Nephron (organoid): Measurements from ENCODE around the gene SLC9A9.

Source experiments
- H3K27ac Mint-ChIP-seq, 3 experiments: 2 replicates each; pipeline ENCODE4 v1.8.0; 2020; ENCODE audit warnings: mixed read lengths in 3 of 3, mild to moderate bottlenecking in 2 of 3, moderate library complexity in 1 of 3
- H3K27me3 Mint-ChIP-seq: 2 replicates; pipeline ENCODE4 v1.8.0; 2021; ENCODE audit warnings: low read depth, mild to moderate bottlenecking, moderate library complexity, mixed read lengths
- H3K36me3 Mint-ChIP-seq: 2 replicates; pipeline ENCODE4 v1.8.0; 2020; ENCODE audit warnings: low read depth, mixed read lengths
- H3K4me1 Mint-ChIP-seq: 2 replicates; pipeline ENCODE4 v1.8.0; 2020; ENCODE audit warnings: mixed read lengths
- H3K4me3 Mint-ChIP-seq, 3 experiments: 2 replicates each; pipeline ENCODE4 v1.8.0; 2020; ENCODE audit warnings: mild to moderate bottlenecking in 3 of 3, mixed read lengths in 3 of 3, moderate library complexity in 2 of 3
- H3K9me3 Mint-ChIP-seq: 2 replicates; pipeline ENCODE4 v1.8.0; 2020; ENCODE audit warnings: mixed read lengths
- CTCF ChIP-seq, 3 experiments: fragments of 200-600 bp; sonication (generic); IDR thresholded peaks; one replicate each; pipeline ENCODE4 v1.5.0; 2021; ENCODE audit warnings: antibody characterized with exemption in 3 of 3; ENCODE audit not compliant: unreplicated experiment in 3 of 3

The SLC9A9 gene

DNA sequence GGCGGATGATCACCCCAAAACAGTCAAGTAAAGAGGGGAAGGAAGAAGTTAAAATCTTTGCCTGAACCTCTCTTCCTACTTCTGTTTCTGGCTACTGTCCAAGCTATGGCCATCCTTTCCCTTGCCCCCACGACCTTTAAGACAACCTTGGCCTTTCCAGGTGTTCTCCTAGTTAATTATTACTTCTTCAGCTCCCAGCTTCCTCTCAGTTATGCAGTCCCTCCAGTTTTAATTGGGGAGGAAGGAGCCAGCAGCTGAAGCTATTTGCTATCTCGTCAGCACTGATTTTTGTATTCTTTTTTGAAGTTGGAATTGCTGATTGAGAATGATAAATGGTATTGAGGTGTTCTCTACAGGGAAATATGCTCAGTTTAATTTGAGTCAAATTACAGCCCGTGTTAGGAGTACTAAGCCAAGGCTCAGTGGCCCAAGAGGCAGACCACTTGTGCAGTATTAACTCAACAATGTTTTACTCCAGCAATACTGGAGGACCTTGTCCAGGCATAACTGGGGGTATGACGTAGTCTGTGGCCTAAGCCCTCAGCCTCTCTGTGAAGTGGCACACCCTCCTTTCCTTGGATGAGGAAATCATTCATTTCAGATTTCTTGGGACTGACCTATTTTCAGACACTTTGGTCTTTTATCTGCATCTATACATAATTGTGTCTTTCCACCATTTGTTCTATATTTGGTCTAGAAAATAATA is 336.9 kb downstream of the SLC9A9 start:
- Mint-ChIP-seq H3K27me3 (no peaks in the 10 kb centered on the region), H3K4me3 (no peak overlapping the region), H3K36me3 (no peaks in the 10 kb centered on the region), H3K4me1 (peaks cover 28% of the 10 kb centered on the region), H3K9me3 (no peaks in the 10 kb centered on the region), H3K27ac (peak overlapping the region in 2 of 3 experiments; percentile 43 to 87)
- no peak for TF ChIP-seq CTCF (IDR thresholded peaks at IDR 0.05; ENCODE audit: unreplicated experiment in 3 of 3)

- no peak overlapping the region for H3K4me3 Mint-ChIP-seq
- H3K36me3 Mint-ChIP-seq = no peaks in the 10 kb centered on the region
- H3K27ac Mint-ChIP-seq = no peak overlapping the region
- no peak for TF ChIP-seq CTCF (IDR thresholded peaks at IDR 0.05; ENCODE audit: unreplicated experiment in 3 of 3)
- peaks cover 33% of the 10 kb centered on the region for H3K4me1 Mint-ChIP-seq
- no peaks in the 10 kb centered on the region for H3K9me3 Mint-ChIP-seq
- H3K27me3 Mint-ChIP-seq = no peaks in the 10 kb centered on the region
These were observed 337.7 kb downstream of the SLC9A9 start for GRCh38 chr3:143510601-143511000.

DNA sequence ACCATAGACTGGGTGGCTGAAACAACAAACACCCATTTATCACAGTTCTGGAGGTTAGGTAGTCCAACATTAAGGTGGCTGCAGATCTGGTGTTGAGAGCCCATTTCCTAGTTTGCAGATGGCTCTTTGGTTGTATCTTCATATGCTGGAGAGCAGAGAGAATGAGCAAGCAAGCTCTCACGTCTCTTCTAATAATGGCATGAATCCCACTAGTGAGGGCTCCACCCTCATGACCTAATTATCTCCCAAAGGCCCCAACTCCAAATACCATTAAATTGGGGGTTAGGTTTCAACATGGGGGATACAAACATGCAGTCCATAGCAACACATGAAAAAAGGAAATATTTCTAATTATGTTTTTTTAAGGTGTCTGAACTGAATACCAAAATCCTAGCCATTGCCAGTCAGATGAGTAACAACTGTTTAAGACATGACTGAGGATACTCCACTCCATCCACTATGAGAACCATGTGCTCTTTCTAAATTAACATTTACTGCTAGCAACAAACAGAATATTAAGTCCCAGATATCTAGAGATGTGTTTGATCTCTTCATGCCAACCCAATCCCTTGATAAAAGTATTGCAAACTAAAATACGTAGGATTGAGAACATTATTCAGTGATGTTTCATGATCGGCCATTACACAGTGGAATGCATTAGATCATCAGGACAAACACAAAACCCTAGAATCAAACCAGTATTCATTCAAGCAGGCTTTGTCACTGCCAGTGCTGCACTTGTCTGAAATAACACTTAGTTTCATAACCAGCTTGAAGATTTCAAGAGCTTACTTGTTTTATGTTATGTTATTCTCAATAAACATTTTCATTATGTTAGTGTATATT is 340.3 kb downstream of the SLC9A9 start:
- H3K27ac Mint-ChIP-seq = no peak overlapping the region
- H3K9me3 Mint-ChIP-seq = no peaks in the 10 kb centered on the region
- TF ChIP-seq CTCF (IDR thresholded peaks at IDR 0.05; ENCODE audit: unreplicated experiment in 3 of 3) = no peak
- peaks cover 19% of the 10 kb centered on the region for H3K4me1 Mint-ChIP-seq
- H3K27me3 Mint-ChIP-seq = no peaks in the 10 kb centered on the region
- no peaks in the 10 kb centered on the region for H3K36me3 Mint-ChIP-seq
- no peak overlapping the region for H3K4me3 Mint-ChIP-seq

DNA sequence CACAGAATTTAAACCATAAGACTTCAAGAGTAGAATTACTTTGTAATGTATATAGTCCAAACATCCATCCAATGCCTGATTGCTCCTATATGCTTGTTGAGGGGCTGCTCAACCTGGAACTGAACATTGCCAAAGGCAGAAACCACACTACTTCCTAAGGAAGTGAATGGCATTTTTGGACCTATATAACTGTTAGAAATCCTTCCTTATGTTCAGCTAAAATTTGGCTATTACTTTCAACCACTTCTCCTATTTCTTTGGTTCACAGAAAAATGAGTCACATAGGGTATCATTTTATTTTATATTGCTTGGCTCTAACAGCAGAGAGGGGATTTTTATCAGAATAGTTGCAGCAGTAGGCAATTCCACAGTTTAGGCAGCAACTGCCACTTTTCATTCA is 342.1 kb downstream of the SLC9A9 start:
- H3K4me1 Mint-ChIP-seq = peaks cover 19% of the 10 kb centered on the region
- H3K27ac Mint-ChIP-seq = peak overlapping the region in 1 of 3 experiments; percentile 27
- H3K4me3 Mint-ChIP-seq = no peak overlapping the region
- no peaks in the 10 kb centered on the region for H3K36me3 Mint-ChIP-seq
- H3K9me3 Mint-ChIP-seq = no peaks in the 10 kb centered on the region
- TF ChIP-seq CTCF (IDR thresholded peaks at IDR 0.05; ENCODE audit: unreplicated experiment in 3 of 3) = no peak
- H3K27me3 Mint-ChIP-seq = no peaks in the 10 kb centered on the region

DNA sequence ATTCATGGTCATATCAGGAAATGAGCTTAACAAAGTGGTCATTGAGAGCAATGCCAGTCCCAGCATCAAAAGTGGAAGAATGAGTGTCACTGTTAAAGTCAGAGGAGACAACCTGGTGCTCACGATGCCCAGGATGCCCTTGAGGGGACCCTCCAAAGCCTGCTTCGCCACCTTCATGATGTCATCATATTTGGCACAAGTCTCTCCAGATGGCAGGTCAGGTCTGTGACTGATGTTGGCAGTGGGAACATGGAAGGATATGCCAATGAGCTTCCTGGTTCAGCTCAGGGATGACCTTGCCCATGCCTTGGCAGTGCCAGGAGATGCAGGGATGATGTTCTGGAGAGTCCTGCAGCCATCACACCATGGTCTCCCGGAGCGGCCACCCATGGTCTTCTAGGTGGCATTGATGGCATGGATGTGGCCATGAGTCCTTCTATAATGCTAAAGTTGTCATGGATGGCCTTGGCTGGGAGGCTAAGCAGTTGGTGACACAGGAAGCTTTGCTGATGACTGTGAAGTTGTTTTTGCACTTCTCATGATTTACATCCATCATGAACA is 344.9 kb downstream of the SLC9A9 start:
- no peak for TF ChIP-seq CTCF (IDR thresholded peaks at IDR 0.05; ENCODE audit: unreplicated experiment in 3 of 3)
- Mint-ChIP-seq H3K27me3 (no peaks in the 10 kb centered on the region), H3K36me3 (no peaks in the 10 kb centered on the region), H3K9me3 (no peaks in the 10 kb centered on the region), H3K27ac (no peak overlapping the region), H3K4me1 (peaks cover 7% of the 10 kb centered on the region), H3K4me3 (no peak overlapping the region)
